Motor neuron (in vitro differentiated cells): Measurements from ENCODE around the gene RARA. TPM values are rescaled to one million over a fixed set of nuclear protein-coding genes. Genes with fewer than 3 reads are reported as not detected.

Experiments
- ATAC-seq, 8 experiments: fragments of 200-7000 bp; cut with Tn5 transposase; replicated peaks in 6 of 8; 2 replicates each; pipeline ENCODE4 v1.8.0; 2021; ENCODE audit warnings: mild to moderate bottlenecking in 8 of 8, moderate library complexity in 8 of 8
- H3K27ac ChIP-seq, 2 donors: fragments of 250-450 bp; sonication (Bioruptor Pico); 2 replicates each; pipeline ENCODE4 v1.9.0; 2021; ENCODE audit warnings: antibody characterized with exemption in 2 of 2, mild to moderate bottlenecking in 2 of 2, moderate library complexity in 1 of 2
- H3K4me1 ChIP-seq, 2 donors: fragments of 250-450 bp; sonication (Bioruptor Pico); replicated peaks in 1 of 2; 2 replicates each; pipeline ENCODE4 v1.6.1; 2021; ENCODE audit warnings: antibody characterized with exemption in 2 of 2, mild to moderate bottlenecking in 2 of 2, moderate library complexity in 1 of 2
- H3K4me3 ChIP-seq, 5 donors: fragments of 250-450 bp; sonication (Bioruptor Pico); 2 replicates each; pipeline ENCODE4 v1.9.0; 2021; ENCODE audit warnings: antibody characterized with exemption in 5 of 5, mild to moderate bottlenecking in 5 of 5, moderate library complexity in 4 of 5
- WGBS, 10 experiments: fragments of 450-650 bp; shearing (Covaris generic); methylation state at CpG; one replicate each; pipeline ENCODE4 v1.0.0; 2022; 5-methylcytosine and 5-hydroxymethylcytosine counted together
- in situ Hi-C, 9 experiments: fragments of 400-800 bp; cut with MboI; loops; one replicate each; pipeline ENCODE4 v1.15.0; 2021; ENCODE audit warnings: low sequenced_read_pairs in 9 of 9, low pct_unique_long_range_greater_than_20kb in 2 of 9; ENCODE audit not compliant: unreplicated experiment in 9 of 9
- total RNA-seq, 8 experiments: library from RNA; unstranded; fragments of 300-600 nt; gene quantifications; 2 replicates each; pipeline versions ENCODE4 v1.2.3 to v1.2.4, GENCODE V29; 2022

RARA gene
- total RNA-seq, 8 experiments from 2014 or later: 28.0 to 45.8 (median 32.9) TPM

DNA sequence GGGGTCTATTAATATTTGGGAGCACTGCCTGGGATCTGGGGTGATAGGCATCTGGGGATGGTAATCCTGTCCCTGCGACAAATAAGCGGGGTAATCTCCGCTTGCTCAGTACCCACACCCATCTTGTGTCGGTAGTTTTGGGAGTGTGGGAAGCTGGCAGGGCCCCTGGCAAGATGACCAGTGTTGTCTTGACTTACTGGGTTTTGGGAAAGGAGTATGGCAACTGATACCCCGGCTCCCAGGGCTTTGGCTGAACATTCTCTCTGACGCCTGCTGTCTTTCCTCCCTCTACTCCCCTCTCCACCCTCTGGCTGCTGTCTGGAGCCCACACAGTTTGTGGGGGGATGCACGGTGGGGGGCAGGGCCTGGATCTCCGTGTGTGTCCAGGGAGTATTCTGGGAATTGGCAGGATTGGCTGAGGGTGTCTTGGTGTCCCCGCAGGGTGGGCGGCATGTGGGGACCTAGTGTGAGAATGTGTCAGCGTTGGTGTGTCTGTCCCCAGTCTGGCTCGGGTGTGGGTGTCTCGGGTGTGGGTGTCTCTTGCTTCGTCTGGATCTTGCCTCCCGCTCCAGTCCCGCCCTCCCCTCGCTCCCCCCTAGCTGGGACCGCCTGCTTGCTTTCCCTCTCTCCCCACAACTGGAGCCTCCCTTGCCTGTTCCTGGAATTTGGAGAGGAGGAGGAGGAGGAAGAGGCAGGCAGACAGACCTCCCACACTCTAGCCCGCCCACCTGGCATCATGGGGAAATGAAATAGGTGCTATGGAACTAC, 12.0 kb downstream of the RARA start:
- in situ Hi-C loops: no loop called here
- Histone ChIP-seq H3K27ac (no peak overlapping the region), H3K4me1 (peaks cover 58 to 65% of the 10 kb centered on the region in 2 donors)

DNA sequence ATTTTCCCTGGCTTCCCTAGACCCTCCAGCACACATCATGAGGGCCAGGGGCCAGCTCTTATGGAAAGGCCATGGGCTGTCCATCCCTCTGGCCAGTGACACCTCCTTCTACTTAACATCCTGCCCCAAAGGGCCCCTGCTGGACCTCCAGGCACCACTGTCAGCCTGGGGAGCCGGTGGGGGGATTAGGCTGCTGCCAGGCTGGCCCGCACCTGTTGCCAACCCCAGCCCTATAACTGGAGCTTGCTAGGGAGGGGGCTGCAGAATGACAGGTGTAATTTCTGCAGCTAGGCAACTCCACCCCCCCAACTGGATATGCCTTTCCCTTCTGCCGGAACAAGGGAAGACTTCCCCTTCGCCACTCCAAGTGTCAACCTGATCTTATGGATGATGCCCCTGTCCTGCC, 12.5 kb downstream of the RARA start:
- H3K27ac ChIP-seq: no peak overlapping the region
- H3K4me1 ChIP-seq: peaks cover 52 to 59% of the 10 kb centered on the region in 2 donors
- ATAC-seq: no peak
- in situ Hi-C loops: no loop called here
- WGBS, 10 experiments: 0 to 57% (median 0%) methylated on average over 1 to 2 of the region's 4 CpGs; no CpG with 5 or more reads in 7 of the 10 experiments
- H3K4me3 ChIP-seq: no peak overlapping the region

More for the DNA sequence above, 12.0 kb downstream of the RARA start:
- ATAC-seq: peak in 3 of 8 experiments; percentile 3 to 13 (median 13)
- H3K4me3 ChIP-seq: no peak overlapping the region
- WGBS, 10 experiments: 75 to 79% (median 76%) methylated on average over 1 to 3 of the region's 19 CpGs; no CpG with 5 or more reads in 7 of the 10 experiments

DNA sequence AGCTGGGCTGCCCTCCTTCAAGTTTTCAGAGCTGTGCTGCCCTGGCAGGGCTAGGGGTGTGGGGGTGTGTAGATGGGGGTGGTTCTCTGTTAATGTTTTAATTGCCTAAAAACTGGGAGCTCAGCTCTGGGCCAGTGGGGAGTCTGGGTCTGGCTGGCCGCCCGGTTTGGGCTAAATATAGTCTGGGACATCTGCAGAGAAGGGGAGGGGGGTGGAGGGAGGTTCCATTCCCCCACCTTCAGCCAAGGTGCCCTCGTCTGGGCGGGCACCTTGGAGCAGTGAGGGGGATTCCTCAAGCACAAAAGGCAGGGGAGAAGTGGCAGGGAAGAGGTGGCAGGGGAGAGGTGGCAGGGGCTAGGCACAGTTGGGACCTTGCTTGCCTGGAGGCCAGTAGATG, 13.0 kb downstream of the RARA start:
- in situ Hi-C loops: no loop called here
- H3K27ac ChIP-seq: no peak overlapping the region
- WGBS, 10 experiments: no CpG with 5 or more reads among the region's 4 CpGs
- no peak for ATAC-seq
- peak overlapping the region in 2 of 5 donors; percentile 27 to 29 for H3K4me3 ChIP-seq
- peaks cover 48 to 61% of the 10 kb centered on the region in 2 donors for H3K4me1 ChIP-seq

DNA sequence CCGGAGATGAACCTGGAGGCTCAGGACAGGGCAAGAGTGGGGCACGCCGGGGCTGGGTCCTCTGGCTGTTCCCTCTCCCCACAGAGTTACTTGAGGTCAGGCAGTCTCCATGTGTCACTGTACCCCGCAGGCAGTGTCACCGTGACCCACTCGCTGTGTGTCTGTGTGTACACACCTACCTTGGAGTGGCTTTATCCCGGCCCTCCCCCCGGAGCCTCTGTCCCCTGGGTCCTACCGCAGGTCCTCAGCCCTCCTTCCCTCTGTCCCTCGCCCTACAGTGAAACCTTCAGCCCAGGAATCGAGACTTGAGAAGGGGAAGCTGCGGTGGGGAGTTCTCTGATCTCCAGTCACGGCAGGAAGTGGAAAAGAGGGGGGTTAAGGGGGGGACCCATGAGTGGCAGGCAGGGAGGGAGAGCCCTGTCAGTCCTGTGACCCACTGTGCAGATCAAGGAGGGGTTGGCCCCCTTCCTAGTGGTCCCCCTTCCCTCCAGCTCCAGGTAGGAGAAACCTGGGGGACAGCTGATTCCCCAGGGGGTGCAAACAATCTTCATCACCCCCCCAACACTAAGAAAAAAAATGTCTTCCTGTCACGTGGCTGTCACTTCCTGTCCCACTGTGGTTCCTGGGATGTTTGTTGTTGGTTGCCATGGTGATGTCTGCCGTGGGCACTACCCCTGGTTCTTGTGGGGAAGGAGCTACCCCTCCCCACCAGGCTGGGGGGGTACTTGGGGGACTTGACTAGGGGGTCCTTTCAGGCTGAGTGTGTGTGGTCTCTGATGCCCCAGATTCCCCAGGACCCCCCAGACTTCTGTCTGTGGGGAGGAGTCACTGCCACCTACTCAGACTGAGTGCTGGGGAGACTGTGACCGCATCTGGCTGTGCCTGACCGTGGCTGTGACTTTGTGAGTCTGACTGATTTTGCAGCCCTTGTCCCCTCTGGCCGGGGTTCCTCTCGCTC, 13.7 kb downstream of the RARA start:
- in situ Hi-C loops: no loop called here
- ATAC-seq: peak; percentile 2 to 26 (median 12)
- Histone ChIP-seq H3K27ac (peak overlapping the region; percentile 43 to 68), H3K4me3 (peak overlapping the region in 4 of 5 donors; percentile 7 to 29 (median 18)), H3K4me1 (peaks cover 43 to 59% of the 10 kb centered on the region in 2 donors)
- WGBS, 10 experiments: 9 to 61% (median 18%) methylated on average over 3 to 7 of the region's 19 CpGs; no CpG with 5 or more reads in 6 of the 10 experiments

DNA sequence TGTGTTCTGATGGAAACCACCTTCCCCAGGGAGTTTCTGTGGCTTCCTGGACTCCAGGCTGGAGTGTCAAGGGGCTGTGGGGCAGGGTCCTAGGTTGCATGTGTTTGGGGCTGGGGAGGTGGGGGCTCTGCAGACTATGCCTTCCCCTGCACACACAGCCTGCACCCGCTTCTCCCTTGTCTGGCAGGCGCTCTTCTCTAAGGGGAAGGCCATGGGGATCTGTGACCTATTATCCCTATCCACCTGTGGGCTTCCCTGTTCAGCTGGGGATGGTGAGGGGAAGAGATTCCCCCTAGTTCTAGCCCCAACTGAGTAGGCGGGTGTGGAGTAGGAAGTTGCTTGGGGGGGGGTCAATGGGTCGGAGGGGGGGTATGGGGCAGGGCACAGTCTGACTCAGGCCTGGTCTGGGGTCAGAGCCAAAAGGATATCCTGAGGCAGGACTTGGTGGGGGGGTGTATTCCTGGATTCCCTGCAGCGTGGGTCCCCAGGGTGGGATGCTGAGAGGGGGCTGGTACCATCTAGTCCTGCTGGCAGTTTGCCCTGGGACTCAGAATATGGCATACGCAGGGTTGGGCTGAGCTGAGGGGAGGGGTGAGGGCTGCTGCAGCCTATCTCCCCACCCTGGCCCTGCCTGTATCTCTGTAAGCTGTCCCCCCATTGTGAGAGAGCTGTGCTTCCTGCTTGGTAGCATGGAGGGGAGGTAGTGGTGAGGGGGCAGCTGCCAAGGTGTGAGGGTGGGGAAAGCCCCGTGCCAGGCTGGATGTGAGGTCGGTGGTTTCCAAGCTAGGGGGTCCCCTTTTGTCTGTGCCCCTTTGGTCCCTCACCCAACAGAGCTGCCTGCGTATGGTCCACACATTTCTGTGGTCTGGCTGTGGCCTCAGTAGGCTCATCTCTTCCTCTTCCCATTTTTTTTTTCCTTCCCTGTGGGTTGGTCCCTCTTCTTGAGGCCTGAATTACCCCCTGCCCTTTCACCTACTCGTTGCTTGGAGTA, 14.7 kb downstream of the RARA start:
- H3K27ac ChIP-seq: peak overlapping the region in 1 of 2 donors; percentile 68
- 17 to 100% (median 80%) methylated on average over 1 of the region's 10 CpGs; no CpG with 5 or more reads in 7 of the 10 experiments for WGBS, 10 experiments
- peak overlapping the region in 1 of 5 donors; percentile 27 for H3K4me3 ChIP-seq
- H3K4me1 ChIP-seq: peaks cover 41 to 56% of the 10 kb centered on the region in 2 donors
- peak in 3 of 8 experiments; percentile 1 to 16 (median 2) for ATAC-seq
- in situ Hi-C loops: no loop called here

DNA sequence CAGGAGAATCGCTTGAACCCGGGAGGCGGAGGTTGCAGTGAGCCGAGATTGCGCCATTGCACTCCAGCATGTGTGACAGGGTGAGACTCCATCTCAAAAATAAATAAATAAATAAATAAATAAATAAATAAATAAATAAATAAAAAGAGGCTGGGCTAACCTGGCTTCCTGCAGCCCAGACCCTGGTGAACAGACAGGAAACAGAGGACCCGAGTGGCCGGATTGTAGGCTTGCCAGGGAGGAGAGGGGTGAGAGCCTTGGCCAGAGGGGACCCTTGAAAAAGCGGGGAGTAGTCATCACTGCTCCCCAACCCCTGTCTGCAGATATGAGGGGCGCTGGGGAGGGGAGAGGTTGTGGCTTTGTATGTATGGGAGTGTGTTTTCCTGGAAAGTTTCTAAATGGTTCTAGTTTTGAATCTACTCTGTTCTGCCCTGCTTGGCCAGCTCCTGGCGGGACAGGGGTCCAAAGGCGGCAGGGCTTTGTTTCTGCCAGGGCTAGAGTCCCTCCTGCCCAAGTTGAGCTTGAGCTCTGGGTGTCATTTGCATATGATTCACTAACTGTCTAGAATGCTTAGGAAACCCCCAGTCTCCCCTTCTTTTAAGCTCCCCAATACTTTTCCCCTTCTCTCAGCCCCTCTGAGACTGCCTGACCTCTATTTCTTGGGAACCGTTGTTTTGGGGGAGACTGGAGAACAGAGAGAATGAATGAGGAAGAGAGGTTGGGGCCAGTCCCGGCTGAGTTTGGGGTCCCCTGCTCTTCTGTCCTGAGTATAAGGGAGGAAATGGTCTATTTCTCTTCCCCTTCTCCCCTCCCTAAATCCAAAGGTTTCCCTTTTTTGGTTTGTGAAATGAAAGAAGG, 16.4 kb downstream of the RARA start:
- 60 to 100% (median 80%) methylated on average over 1 to 7 of the region's 13 CpGs; no CpG with 5 or more reads in 2 of the 10 experiments for WGBS, 10 experiments
- ATAC-seq: no peak
- H3K27ac ChIP-seq: no peak overlapping the region

DNA sequence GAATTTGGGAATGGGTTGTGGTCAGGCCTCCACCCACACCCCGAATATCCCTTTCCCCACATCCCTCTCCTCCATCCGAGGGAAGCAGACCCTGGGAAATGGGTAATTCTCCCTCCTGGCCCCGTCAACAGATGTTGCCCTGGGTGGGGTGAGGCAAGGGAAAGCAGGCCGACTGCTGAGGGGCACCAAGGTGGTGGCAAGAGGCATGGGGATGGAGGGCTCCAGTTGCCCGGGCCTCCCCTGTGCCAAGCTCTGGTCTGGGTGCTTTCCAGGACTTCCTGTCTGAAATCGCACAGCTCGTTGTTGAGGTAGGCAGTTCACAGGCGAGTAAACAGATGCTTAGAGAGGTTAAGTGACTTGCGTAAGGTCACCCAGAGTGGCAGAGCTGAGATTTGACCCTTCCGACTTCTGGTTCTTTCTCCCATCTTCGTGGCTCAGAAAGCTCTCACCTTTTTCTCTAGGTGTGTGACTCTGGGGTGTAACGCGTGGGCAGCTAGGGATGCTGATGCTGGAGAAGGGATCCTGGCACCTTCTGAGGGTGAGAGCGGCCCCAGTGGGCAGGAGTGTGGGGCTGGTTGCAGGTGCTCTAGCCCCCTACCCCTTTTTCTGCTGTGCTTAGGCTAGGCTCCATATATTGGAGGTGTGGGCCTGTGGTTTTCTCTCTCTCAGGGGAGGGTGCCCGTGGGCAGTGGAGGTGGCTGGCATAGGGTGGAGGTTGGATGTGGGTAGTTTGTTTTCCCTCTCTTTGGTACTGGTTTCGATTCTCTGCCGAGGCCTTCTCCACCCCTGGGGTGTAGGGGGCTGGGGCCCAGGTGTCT, 17.2 kb downstream of the RARA start:
- WGBS, 10 experiments: 56 to 90% (median 80%) methylated on average over 2 to 9 of the region's 17 CpGs; no CpG with 5 or more reads in 5 of the 10 experiments
- Histone ChIP-seq H3K4me3 (no peak overlapping the region), H3K27ac (no peak overlapping the region), H3K4me1 (peaks cover 21 to 31% of the 10 kb centered on the region in 2 donors)
- no peak for ATAC-seq
- in situ Hi-C loops: no loop called here

More for the DNA sequence above, 16.4 kb downstream of the RARA start:
- in situ Hi-C loops: no loop called here
- H3K4me1 ChIP-seq: peaks cover 28 to 39% of the 10 kb centered on the region in 2 donors
- H3K4me3 ChIP-seq: no peak overlapping the region

DNA sequence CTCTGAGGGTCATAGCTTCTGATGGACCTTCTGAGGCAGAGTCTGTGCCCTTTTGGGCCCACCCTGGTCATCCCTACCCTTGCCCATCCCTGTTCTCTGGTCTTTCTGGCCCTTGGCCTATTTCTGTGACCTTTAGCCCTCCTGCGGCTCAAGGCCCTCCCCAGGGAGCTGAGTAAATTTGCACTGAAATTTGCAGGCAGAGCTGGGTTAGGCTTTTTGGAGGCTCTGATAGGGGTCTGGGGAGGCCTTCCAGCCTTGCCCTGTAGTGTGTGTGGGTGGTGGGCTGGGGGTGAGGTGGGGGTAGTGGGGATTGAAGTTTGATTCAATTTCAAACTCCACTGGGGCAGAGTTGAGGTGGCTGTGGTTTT, 17.8 kb downstream of the RARA start:
- 33 to 40% methylated on average over 1 of the region's 1 CpG; no CpG with 5 or more reads in 8 of the 10 experiments for whole genome bisulfite sequencing, 10 experiments
- Histone ChIP-seq H3K27ac (no peak overlapping the region), H3K4me3 (no peak overlapping the region), H3K4me1 (peaks cover 15 to 25% of the 10 kb centered on the region in 2 donors)
- in situ Hi-C loops: no loop called here
- no peak for ATAC-seq

DNA sequence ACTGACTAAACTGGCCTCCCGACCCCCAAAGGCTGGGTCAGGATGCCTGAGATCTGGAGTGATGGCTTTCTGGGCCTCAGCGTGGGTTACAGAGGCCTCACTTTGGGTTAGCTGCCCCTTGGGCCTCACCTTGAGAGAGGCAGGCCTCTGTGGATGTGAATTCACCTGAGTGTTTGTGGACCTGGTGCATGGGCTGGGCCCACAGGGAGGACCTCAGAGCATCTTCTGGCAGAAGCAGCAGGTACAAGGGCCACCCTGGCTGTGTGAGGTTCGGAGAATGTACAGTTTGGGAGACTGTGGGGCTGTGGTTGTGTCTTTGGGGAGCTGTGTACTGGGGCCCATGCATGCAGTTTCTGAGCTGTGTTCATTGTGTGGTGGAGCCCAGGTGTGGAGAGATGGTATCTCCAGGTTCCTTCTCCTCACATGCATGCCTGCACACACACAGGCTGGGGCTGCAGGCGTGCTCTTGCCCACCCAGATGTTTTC, 18.3 kb downstream of the RARA start:
- no peak overlapping the region for H3K27ac ChIP-seq
- no peak overlapping the region for H3K4me3 ChIP-seq
- WGBS, 10 experiments: 80 to 100% (median 100%) methylated on average over 1 to 2 of the region's 4 CpGs; no CpG with 5 or more reads in 7 of the 10 experiments
- in situ Hi-C loops: no loop called here
- H3K4me1 ChIP-seq: peaks cover 11 to 20% of the 10 kb centered on the region in 2 donors
- no peak for ATAC-seq

DNA sequence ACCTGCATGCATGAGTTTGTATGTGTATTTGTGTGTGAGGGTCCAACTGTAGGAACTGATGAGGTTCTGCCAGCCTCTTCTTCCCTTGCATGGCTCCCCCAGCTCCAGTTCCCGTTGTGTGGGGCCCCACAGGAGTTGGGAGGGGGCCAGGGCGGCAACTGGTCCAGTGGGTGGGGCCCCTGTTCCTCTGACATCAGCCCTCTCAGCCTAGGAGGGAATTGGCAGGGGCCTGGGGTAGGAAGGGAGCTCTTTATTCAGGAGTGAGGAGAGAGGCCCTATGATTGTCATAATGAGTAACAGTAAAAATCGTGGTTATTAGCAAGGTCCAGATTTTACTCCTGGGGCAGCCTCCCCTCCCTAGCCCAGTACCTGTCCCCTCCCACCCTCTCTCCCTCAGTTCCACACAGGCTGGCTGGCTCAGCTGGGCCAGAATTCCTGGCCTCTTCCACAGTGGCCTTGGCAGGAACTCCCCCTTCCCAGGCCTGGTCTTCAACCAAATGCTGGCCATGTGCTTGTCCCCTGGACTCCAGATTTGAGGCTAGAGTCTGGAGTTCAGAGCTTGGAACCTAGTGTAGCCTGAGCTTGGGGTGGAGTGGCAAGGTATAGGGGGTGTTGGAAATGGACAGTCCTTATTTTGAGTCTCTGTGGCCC, 18.9 kb downstream of the RARA start:
- ATAC-seq: peak in 3 of 8 experiments; percentile 7 to 28 (median 15)
- Histone ChIP-seq H3K4me3 (no peak overlapping the region), H3K27ac (no peak overlapping the region), H3K4me1 (peaks cover 5 to 15% of the 10 kb centered on the region in 2 donors)
- in situ Hi-C loops: no loop called here
- WGBS, 10 experiments: 40 to 60% (median 60%) methylated on average over 1 to 2 of the region's 3 CpGs; no CpG with 5 or more reads in 7 of the 10 experiments
